A673 (cell line): ENCODE measurements around the gene FLT3. TPM values are rescaled to one million over a fixed set of nuclear protein-coding genes. Genes with fewer than 3 reads are reported as not detected.

Experiments
- BruUV-seq: library from RNA; stranded (reverse); fragments of 400-500 nt; replicated peaks from 2 replicates; lab custom pipeline; 2021; lab: Mats Ljungman, UMichigan
- CTCF ChIA-PET: fragments of 300-600 bp; sonication (Branson Sonifier 250); formaldehyde crosslinking; loops from one replicate; lab custom pipeline; 2022; ENCODE audit warnings: antibody characterized with exemption; lab: Charles Lee
- POLR2A ChIA-PET: fragments of 300-600 bp; sonication (Branson Sonifier 250); formaldehyde crosslinking; loops from one replicate; lab custom pipeline; 2022; ENCODE audit warnings: antibody characterized with exemption; ENCODE audit not compliant: low non-redundant PET; lab: Charles Lee
- DNase-seq: peaks from one replicate; pipeline ENCODE4 v3.0.0-alpha.2; 2015; ENCODE audit warnings: low spot score
- H3K27ac ChIP-seq: fragments of 200-600 bp; sonication (generic); 2 replicates; pipeline ENCODE4 v1.5.1; 2016; ENCODE audit warnings: mixed run types, low read depth, mild to moderate bottlenecking, mixed read lengths, antibody characterized with exemption, low read length; ENCODE audit not compliant: poor library complexity, severe bottlenecking
- H3K27me3 ChIP-seq: fragments of 200-600 bp; sonication (generic); replicated peaks from 2 replicates; pipeline ENCODE4 v1.6.1; 2017; ENCODE audit warnings: mixed run types, low read depth, mild to moderate bottlenecking, mixed read lengths, antibody characterized with exemption, low read length; ENCODE audit not compliant: insufficient read depth, poor library complexity
- H3K36me3 ChIP-seq: fragments of 200-600 bp; sonication (generic); 2 replicates; pipeline ENCODE4 v1.6.1; 2016; ENCODE audit warnings: mixed run types, mild to moderate bottlenecking, mixed read lengths, antibody characterized with exemption, low read length; ENCODE audit not compliant: insufficient read depth, poor library complexity, severe bottlenecking
- H3K4me1 ChIP-seq: fragments of 200-600 bp; sonication (generic); 2 replicates; pipeline ENCODE4 v1.6.1; 2017; ENCODE audit warnings: mixed run types, mild to moderate bottlenecking, mixed read lengths, antibody characterized with exemption, low read length; ENCODE audit not compliant: insufficient read depth, poor library complexity, severe bottlenecking
- H3K4me3 ChIP-seq: fragments of 200-600 bp; sonication (generic); 2 replicates; pipeline ENCODE4 v1.5.1; 2016; ENCODE audit warnings: low read depth, mixed run types, mild to moderate bottlenecking, mixed read lengths, low read length; ENCODE audit not compliant: poor library complexity, severe bottlenecking
- H3K9me3 ChIP-seq: fragments of 200-600 bp; sonication (generic); 2 replicates; pipeline ENCODE4 v1.6.1; 2016; ENCODE audit warnings: mixed run types, low read depth, mild to moderate bottlenecking, mixed read lengths, antibody characterized with exemption, low read length; ENCODE audit not compliant: poor library complexity, severe bottlenecking
- CTCF ChIP-seq: fragments of 300-800, 200-600 bp; sonication (generic); conservative IDR thresholded peaks from 2 replicates; pipeline ENCODE4 v1.5.1; 2017; ENCODE audit warnings: low read depth, mild to moderate bottlenecking, antibody characterized with exemption, low read length, moderate library complexity, mixed read lengths
- EZH2 ChIP-seq: fragments of 200-600 bp; sonication (generic); IDR thresholded peaks from 2 replicates; pipeline ENCODE4 v1.6.1; 2017; ENCODE audit warnings: borderline replicate concordance, low read depth, mild to moderate bottlenecking, mixed read lengths, antibody characterized with exemption, low read length; ENCODE audit not compliant: poor library complexity, severe bottlenecking
- intact Hi-C: fragments of 100-400 bp; cut with micrococcal nuclease; formaldehyde crosslinking; loops from one replicate; pipeline ENCODE4 v1.10.0; 2022; ENCODE audit not compliant: unreplicated experiment
- total RNA-seq: library from RNA; stranded (reverse); gene quantifications from 2 replicates; pipeline ENCODE4 v1.2.3, GENCODE V29; 2021

The FLT3 gene
- total RNA-seq, 1 experiment from 2014 or later = 0.15 TPM

GRCh38 chr13:28137596-28137995 lies 37.2 kb upstream of the FLT3 start:
- Histone ChIP-seq H3K4me1 (peaks cover 10% of the 10 kb centered on the region), H3K4me3 (peak overlapping the region; percentile 98), H3K27me3 (no peaks in the 10 kb centered on the region), H3K27ac (peak overlapping the region; percentile 100), H3K36me3 (no peaks in the 10 kb centered on the region), H3K9me3 (no peaks in the 10 kb centered on the region)
- no peak for DNase-seq
- TF ChIP-seq CTCF = no peak
- TF ChIP-seq EZH2 = no peak
- ChIA-PET POLR2A (no interaction called here), CTCF (no interaction called here)
- intact Hi-C loops = loop anchor here (5.0 kb wide), 1 partner anchor 500 kb away; no protein-coding TSS in a partner anchor
- TSS peak; percentile 72 for BruUV-seq

GRCh38 chr13:28136916-28137315 lies 36.5 kb upstream of the FLT3 start:
- TF ChIP-seq EZH2 (no peak), CTCF (no peak)
- Histone ChIP-seq H3K27ac (peak overlapping the region; percentile 100), H3K27me3 (no peaks in the 10 kb centered on the region), H3K4me1 (peaks cover 6% of the 10 kb centered on the region), H3K4me3 (peak overlapping the region; percentile 98), H3K36me3 (no peaks in the 10 kb centered on the region), H3K9me3 (no peaks in the 10 kb centered on the region)
- no peak for DNase-seq
- intact Hi-C loops = loop anchor here (5.0 kb wide), 1 partner anchor 500 kb away; no protein-coding TSS in a partner anchor
- ChIA-PET CTCF (no interaction called here), POLR2A (no interaction called here)
- no TSS peak for BruUV-seq

GRCh38 chr13:28131646-28132045 lies 31.3 kb upstream of the FLT3 start:
- Histone ChIP-seq H3K27me3 (no peaks in the 10 kb centered on the region), H3K4me1 (no peaks in the 10 kb centered on the region), H3K4me3 (no peak overlapping the region), H3K36me3 (no peaks in the 10 kb centered on the region), H3K9me3 (no peaks in the 10 kb centered on the region), H3K27ac (no peak overlapping the region)
- DNase-seq = no peak
- BruUV-seq = no TSS peak
- no peak for TF ChIP-seq EZH2
- TF ChIP-seq CTCF = no peak
- ChIA-PET CTCF (no interaction called here), POLR2A (interaction anchor here (0.6 kb wide), 1 partner anchor 665 kb away, joined by 11 read pairs; no protein-coding TSS in a partner anchor)
- intact Hi-C loops = no loop called here
